ENCODE measurements around the gene TBCB. TPM values are rescaled to one million over a fixed set of nuclear protein-coding genes. Genes with fewer than 3 reads are reported as not detected.

TBCB gene, protein sequence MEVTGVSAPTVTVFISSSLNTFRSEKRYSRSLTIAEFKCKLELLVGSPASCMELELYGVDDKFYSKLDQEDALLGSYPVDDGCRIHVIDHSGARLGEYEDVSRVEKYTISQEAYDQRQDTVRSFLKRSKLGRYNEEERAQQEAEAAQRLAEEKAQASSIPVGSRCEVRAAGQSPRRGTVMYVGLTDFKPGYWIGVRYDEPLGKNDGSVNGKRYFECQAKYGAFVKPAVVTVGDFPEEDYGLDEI
- total RNA-seq = 239 and 256 TPM in 2 replicates

DNA sequence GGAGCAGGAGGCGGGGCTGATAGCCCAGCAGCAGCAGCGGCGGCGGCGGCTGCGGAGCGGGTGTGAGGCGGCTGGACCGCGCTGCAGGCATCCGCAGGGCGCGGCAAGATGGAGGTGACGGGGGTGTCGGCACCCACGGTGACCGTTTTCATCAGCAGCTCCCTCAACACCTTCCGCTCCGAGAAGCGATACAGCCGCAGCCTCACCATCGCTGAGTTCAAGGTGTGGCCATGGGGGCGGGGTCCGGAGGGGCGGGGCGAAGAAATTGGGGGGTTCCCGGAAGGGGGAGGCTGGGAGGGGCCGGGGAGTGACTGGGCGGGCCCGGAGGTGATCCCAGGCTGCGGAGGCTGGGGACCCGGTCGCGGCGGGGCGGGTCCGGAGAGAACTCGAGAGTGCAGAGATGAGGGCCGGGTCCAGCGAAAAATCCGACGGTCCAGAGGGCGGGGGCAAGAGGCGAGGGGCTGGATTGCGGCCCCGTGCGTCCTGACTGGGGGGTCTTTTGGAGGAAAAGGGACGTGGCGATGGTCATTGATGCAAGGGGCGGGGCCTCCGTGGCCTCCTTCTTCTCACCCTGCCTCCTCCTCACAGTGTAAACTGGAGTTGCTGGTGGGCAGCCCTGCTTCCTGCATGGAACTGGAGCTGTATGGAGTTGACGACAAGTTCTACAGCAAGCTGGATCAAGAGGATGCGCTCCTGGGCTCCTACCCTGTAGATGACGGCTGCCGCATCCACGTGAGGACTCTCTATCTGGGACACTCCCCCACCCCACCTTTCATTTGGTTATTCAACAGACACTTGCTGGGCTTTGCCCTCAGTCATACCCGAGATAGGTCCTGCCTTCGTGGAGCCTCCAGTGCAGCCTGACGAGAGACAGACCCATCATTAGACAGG is at the start of gene TBCB:
Gene TBCB (plus strand): TSS at position 16 of the 891 bp plus-strand sequence. CDS start 93 bp downstream, at position 109.

DNA sequence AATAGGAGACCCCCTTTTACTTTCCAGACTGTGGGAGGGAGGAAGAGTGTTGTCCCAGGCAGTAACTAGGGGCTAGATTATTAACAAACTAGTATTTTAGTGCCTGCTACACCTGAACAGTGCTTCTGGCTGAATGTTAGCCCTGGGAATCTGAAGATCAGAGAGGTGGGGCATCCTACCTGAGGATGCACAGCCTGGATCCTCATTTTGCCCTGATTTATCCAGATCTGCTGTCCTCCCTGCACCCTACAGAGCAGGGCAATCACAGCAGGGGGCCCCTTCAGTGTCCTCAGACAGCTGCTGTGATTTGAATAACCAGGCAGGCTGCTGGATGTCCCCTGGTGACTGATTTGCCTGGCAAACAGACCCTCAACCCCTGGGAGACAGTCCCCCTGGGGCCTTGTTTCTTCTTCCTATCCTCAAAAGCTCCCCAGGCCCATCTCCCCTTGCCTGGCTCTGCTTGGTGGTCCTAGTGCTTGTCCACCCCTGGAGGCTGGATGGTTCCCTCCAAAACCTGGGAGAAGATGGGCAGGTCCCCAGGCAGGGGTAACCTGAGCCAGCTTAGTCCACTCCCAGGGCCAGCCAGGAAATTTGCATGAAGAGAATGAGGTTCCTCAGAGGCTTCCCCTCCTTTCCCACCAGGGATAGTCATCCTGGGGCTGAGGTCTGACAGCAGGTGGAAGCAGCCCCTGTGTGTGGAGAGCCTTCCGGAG is 4.6 kb upstream of the TBCB start, which contains the start of gene OVOL3:
Gene OVOL3 (plus strand): TSS at position 657 of the 713 bp plus-strand sequence. CDS start 60 bp downstream, outside the sequence.

DNA sequence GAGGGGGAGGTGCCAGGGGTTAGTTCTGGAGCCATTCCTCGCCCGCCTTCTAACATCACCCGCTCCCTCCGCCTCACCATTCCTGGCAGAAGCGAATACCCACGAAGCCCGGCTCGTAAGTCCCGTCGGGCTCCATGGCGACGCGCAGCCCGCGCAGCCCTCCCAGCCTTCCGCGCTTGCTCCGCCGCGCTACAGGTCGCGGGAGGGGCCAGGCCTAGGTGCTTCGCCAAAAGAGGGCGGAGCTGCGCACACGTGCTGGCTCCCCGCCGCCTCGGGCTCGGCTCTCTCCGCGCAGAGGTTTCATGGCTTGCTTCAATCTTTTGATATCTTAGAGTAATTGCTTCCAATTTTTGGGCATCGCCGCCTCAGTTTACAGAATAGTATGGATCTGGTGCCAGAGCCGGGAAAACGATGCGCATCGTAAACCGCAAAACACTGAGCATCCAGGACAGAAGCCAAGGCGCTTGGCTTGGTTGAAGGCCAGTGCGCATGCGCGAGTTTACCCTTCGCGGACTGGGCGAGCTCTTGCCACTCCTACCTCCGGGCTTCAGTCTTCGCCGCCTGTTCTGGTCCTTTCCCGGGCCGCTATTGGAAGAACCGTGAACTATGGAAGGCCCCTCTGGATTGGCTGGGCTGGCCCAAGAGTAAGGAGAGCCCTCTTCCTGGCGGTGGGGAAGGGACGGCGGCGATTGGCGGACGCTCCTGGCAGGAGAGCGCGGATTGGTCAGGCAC is 381 bp upstream of the TBCB start, which contains the start of gene POLR2I:
Gene POLR2I (minus strand): TSS at position 155 of the 732 bp plus-strand sequence. CDS start 19 bp downstream, at position 136.

DNA sequence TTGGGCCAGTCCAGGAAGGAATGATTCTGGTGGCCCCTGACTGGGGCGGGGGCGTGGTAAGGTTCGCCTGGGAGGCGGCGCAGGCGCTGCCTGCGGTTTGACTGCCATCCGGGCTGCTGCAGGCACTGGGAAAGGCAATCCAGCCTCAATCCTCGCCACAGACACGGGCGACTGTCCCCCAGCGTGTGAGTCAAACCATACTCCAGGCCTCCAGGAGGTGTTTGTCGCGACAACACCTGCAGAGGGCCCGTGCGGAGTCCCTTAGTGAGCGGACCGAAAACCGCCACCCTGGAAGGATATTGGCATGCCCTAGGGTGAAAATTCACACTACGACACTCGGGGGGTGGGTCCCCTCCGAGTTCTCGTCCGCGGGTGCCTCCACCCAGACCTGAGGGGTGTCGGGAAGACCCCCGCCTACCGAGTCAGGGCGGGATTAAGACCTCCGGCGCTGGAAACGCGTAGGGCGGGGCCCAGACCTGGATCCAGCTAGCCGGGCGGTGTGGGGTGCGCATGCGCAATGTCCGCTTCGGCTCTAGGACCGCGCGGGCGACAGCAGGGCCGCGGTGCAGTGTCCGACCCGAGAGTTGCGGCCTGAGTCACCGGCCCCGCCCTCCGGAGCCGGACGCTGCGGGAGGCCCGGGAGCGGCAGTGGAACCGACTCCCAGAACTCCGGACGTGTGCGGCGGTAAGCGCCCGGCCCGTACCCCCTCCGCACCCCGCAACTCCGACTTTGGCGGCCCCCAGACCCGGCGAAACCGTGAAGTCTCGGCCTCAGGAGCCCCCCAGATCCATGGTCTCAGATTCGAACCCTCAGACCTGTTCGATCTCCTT is 24.4 kb downstream of the TBCB start, which contains the start of gene CAPNS1:
Gene CAPNS1 (plus strand): TSS at position 594 of the 831 bp plus-strand sequence. CDS start 946 bp downstream, outside the sequence.

DNA sequence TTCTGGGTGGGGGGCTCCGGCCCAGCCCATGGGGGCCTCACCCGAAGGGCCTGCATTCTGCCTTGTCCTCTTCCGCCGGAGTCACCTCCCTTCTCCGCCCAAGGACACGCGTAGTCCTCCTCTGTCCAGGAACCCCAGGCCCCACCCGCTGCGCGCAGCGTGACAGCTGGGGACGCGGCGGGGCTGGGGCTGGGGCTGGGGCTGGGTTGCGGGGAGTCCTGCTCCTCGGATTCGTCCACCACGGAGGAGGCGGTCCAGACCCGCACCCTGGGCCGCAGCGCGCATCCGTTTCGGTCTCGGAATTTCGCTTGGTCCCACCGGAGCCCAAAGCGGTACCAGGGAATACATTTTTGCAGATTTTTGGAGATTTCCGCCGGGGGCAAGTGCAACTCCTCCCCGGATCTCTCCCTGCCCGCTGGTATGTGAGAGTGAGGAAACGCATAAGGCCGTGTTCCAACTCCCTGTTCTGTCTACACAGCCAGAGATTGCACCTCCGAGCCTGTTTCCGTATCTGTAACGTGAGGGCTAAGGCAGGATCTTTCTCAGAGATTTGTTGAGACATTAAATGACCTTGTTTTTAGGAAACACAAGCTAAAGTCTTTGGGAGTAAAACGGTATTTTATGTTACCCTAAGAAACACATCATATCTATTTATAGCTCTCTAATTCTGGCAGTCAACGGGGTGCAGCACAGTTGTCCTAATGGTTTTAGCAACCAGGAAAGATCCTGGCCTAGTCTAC is 37.3 kb downstream of the TBCB start, which contains the start of gene COX7A1:
Gene COX7A1 (minus strand): TSS at position 96 of the 740 bp plus-strand sequence. CDS start 40 bp downstream, at position 56.

Other genes with a start within 250 kb of the TBCB start
- 1.9 and 2.8 TPM in 2 replicates for gene APLP1, start 246.9 kb upstream of the TBCB start, total RNA-seq
- 4.8 and 21.3 TPM in 2 replicates for gene NFKBID, start 214.9 kb upstream of the TBCB start, total RNA-seq
- gene HCST, start 212.9 kb upstream of the TBCB start, total RNA-seq = not detected in 2 replicates
- not detected in 2 replicates for gene TYROBP, start 207.2 kb upstream of the TBCB start, total RNA-seq
- gene LRFN3, start 179.1 kb upstream of the TBCB start, total RNA-seq = 6.5 and 10.8 TPM in 2 replicates
- gene SDHAF1, start 120.3 kb upstream of the TBCB start, total RNA-seq = 34.6 and 81.5 TPM in 2 replicates
- gene SYNE4, start 106.7 kb upstream of the TBCB start, total RNA-seq = 2.9 and 3.9 TPM in 2 replicates
- 38.7 and 48.2 TPM in 2 replicates for gene ALKBH6, start 101.3 kb upstream of the TBCB start, total RNA-seq
- gene CLIP3, start 82.6 kb upstream of the TBCB start, total RNA-seq = 0.19 and 0.28 TPM in 2 replicates
- gene THAP8, start 61.2 kb upstream of the TBCB start, total RNA-seq = 3.5 and 6.8 TPM in 2 replicates
- 4.3 and 5.4 TPM in 2 replicates for gene WDR62, start 60.6 kb upstream of the TBCB start, total RNA-seq
- not detected in 2 replicates for gene OVOL3, start 4.3 kb upstream of the TBCB start, total RNA-seq
- gene POLR2I, start 593 bp upstream of the TBCB start, total RNA-seq = 52.7 and 73.0 TPM in 2 replicates
- 206 and 280 TPM in 2 replicates for gene CAPNS1, start 24.6 kb downstream of the TBCB start, total RNA-seq
- gene COX7A1, start 37.0 kb downstream of the TBCB start, total RNA-seq = 0.35 TPM in 1 of 2 replicates, not detected in the other
- gene ZNF565, start 99.2 kb downstream of the TBCB start, total RNA-seq = 1.9 TPM in 2 replicates
- 63.0 and 79.5 TPM in 2 replicates for gene ZNF146, start 99.6 kb downstream of the TBCB start, total RNA-seq

All from airway epithelial cell (primary cell).